Neural progenitor cell (in vitro differentiated cells): ENCODE measurements around the gene PALB2. TPM values are rescaled to one million over a fixed set of nuclear protein-coding genes. Genes with fewer than 3 reads are reported as not detected.

Experiments
- DNase-seq: peaks from one replicate; pipeline ENCODE4 v3.0.0-alpha.2; 2016; ENCODE audit warnings: low spot score
- H2AFZ ChIP-seq: fragments of 200-600 bp; sonication (generic); replicated peaks from 2 replicates; pipeline ENCODE4 v1.6.1; 2016; ENCODE audit warnings: antibody characterized with exemption
- H3F3A ChIP-seq: fragments of 200-600 bp; sonication (generic); 2 replicates; pipeline ENCODE4 v1.6.1; 2016; ENCODE audit warnings: antibody characterized with exemption, low read depth
- H3K27ac ChIP-seq: fragments of 200-600 bp; sonication (generic); 2 replicates; pipeline ENCODE4 v1.5.1; 2016; ENCODE audit warnings: mild to moderate bottlenecking
- H3K27me3 ChIP-seq: fragments of 200-600 bp; sonication (generic); 2 replicates; pipeline ENCODE4 v1.6.1; 2016; ENCODE audit warnings: mild to moderate bottlenecking, moderate library complexity
- H3K36me3 ChIP-seq: fragments of 200-600 bp; sonication (generic); 2 replicates; pipeline ENCODE4 v1.5.1; 2016
- H3K4me1 ChIP-seq: fragments of 200-600 bp; sonication (generic); 2 replicates; pipeline ENCODE4 v1.6.1; 2016; ENCODE audit warnings: mixed run types
- H3K4me2 ChIP-seq: fragments of 200-600 bp; sonication (generic); 2 replicates; pipeline ENCODE4 v1.6.1; 2016
- H3K4me3 ChIP-seq: fragments of 200-600 bp; sonication (generic); 2 replicates; pipeline ENCODE4 v1.5.1; 2016
- H3K79me2 ChIP-seq: fragments of 200-600 bp; sonication (generic); 2 replicates; pipeline ENCODE4 v1.6.1; 2016; ENCODE audit warnings: low read depth
- H3K9ac ChIP-seq: fragments of 200-600 bp; sonication (generic); 2 replicates; pipeline ENCODE4 v1.6.1; 2016
- H3K9me3 ChIP-seq: fragments of 200-600 bp; sonication (generic); 2 replicates; pipeline ENCODE4 v1.5.1; 2016; ENCODE audit warnings: low read depth
- H4K20me1 ChIP-seq: fragments of 200-600 bp; sonication (generic); 2 replicates; pipeline ENCODE4 v1.6.1; 2016; ENCODE audit warnings: low read depth
- H3K27ac Mint-ChIP-seq: 3 replicates; pipeline ENCODE4 v1.8.0; 2021; ENCODE audit warnings: mixed read lengths
- H3K27me3 Mint-ChIP-seq: 2 replicates; pipeline ENCODE4 v1.8.0; 2022; ENCODE audit warnings: low read depth, mild to moderate bottlenecking, inconsistent platforms, moderate library complexity, mixed read lengths; ENCODE audit not compliant: insufficient read depth
- H3K36me3 Mint-ChIP-seq: 3 replicates; pipeline ENCODE4 v1.8.0; 2021; ENCODE audit warnings: mixed read lengths
- H3K4me1 Mint-ChIP-seq: 3 replicates; pipeline ENCODE4 v1.8.0; 2021; ENCODE audit warnings: mixed read lengths
- H3K4me3 Mint-ChIP-seq: 3 replicates; pipeline ENCODE4 v1.8.0; 2021; ENCODE audit warnings: mild to moderate bottlenecking, moderate library complexity, mixed read lengths
- H3K9me3 Mint-ChIP-seq: 3 replicates; pipeline ENCODE4 v1.8.0; 2020; ENCODE audit warnings: mixed read lengths
- CTCF ChIP-seq: fragments of 200-600 bp; sonication (generic); IDR thresholded peaks from 2 replicates; pipeline ENCODE4 v1.5.1; 2017; ENCODE audit warnings: antibody characterized with exemption, mild to moderate bottlenecking
- EZH2 ChIP-seq: fragments of 200-600 bp; sonication (generic); IDR thresholded peaks from 2 replicates; pipeline ENCODE4 v1.6.1; 2017; ENCODE audit warnings: antibody characterized with exemption, mild to moderate bottlenecking, moderate library complexity
- EZH2phosphoT487 ChIP-seq: fragments of 200-600 bp; sonication (generic); IDR thresholded peaks from 2 replicates; pipeline ENCODE4 v1.6.1; 2017; ENCODE audit warnings: antibody characterized with exemption
- total RNA-seq: library from RNA; depleted of rRNA; stranded (reverse); fragments of >200 nt; gene quantifications from 2 replicates; pipeline ENCODE4 v1.2.3, GENCODE V29; 2015; ENCODE audit warnings: low replicate concordance

PALB2 gene
- total RNA-seq, 1 donor from 2014 or later: 23.3 TPM

- H3K9me3 ChIP-seq: no peaks in the 10 kb centered on the region
- peak overlapping the region; percentile 97 for H3K4me2 ChIP-seq
- H3K27me3 Mint-ChIP-seq: peaks cover 2% of the 10 kb centered on the region
- peaks cover 11% of the 10 kb centered on the region for H3K36me3 Mint-ChIP-seq
- H3K27me3 ChIP-seq: no peaks in the 10 kb centered on the region
- H3K36me3 ChIP-seq: peaks cover 4% of the 10 kb centered on the region
- H3K27ac Mint-ChIP-seq: peak overlapping the region; percentile 33
- H4K20me1 ChIP-seq: peaks cover 4% of the 10 kb centered on the region
- peaks cover 7% of the 10 kb centered on the region for H3F3A ChIP-seq
- DNase-seq: no peak
- peaks cover 64% of the 10 kb centered on the region for H3K79me2 ChIP-seq
- no peaks in the 10 kb centered on the region for H3K9me3 Mint-ChIP-seq
- peak overlapping the region; percentile 93 for H3K4me3 Mint-ChIP-seq
- H3K9ac ChIP-seq: peak overlapping the region; percentile 94
- H3K4me3 ChIP-seq: peak overlapping the region; percentile 87
- peaks cover 11% of the 10 kb centered on the region for H3K4me1 Mint-ChIP-seq
- TF ChIP-seq EZH2: no peak
- TF ChIP-seq CTCF: no peak
- TF ChIP-seq EZH2phosphoT487: no peak
- H3K27ac ChIP-seq: peak overlapping the region; percentile 62
- H3K4me1 ChIP-seq: peaks cover 3% of the 10 kb centered on the region
- peak overlapping the region; percentile 83 for H2AFZ ChIP-seq
Observed at GRCh38 chr16:23557779-23558702, 83.1 kb downstream of the PALB2 start.

GRCh38 chr16:23556881-23557778 lies 84.0 kb downstream of the PALB2 start, which contains the start of the genes EARS2 and UBFD1:
EARS2 (minus strand) TSS chr16:23557350; CDS start chr16:23557343, 7 bp downstream.
UBFD1 (plus strand) TSS chr16:23557727; CDS start chr16:23557743, 16 bp downstream.
- Mint-ChIP-seq H3K9me3 (no peaks in the 10 kb centered on the region), H3K4me1 (peaks cover 11% of the 10 kb centered on the region), H3K4me3 (peak within 1 kb of the TSS; percentile 93), H3K27ac (peak within 1 kb of the TSS; percentile 93), H3K27me3 (peaks cover 2% of the 10 kb centered on the region), H3K36me3 (peaks cover 7% of the 10 kb centered on the region)
- peak within 1 kb of the TSS; percentile 97 for H3K4me2 ChIP-seq
- H3K27ac ChIP-seq: peak within 1 kb of the TSS; percentile 70
- H3K9ac ChIP-seq: peak within 1 kb of the TSS; percentile 94
- H3K9me3 ChIP-seq: no peaks in the 10 kb centered on the region
- H3K4me1 ChIP-seq: peaks cover 3% of the 10 kb centered on the region
- H3K79me2 ChIP-seq: peaks cover 64% of the 10 kb centered on the region
- peaks cover 7% of the 10 kb centered on the region for H3F3A ChIP-seq
- H4K20me1 ChIP-seq: no peaks in the 10 kb centered on the region
- TF ChIP-seq CTCF (peak; percentile 74), EZH2 (peak; percentile 23), EZH2phosphoT487 (no peak)
- no peaks in the 10 kb centered on the region for H3K27me3 ChIP-seq
- peak within 1 kb of the TSS; percentile 83 for H2AFZ ChIP-seq
- H3K4me3 ChIP-seq: peak within 1 kb of the TSS; percentile 87
- peak; percentile 98 for DNase-seq
- no peaks in the 10 kb centered on the region for H3K36me3 ChIP-seq

DNA sequence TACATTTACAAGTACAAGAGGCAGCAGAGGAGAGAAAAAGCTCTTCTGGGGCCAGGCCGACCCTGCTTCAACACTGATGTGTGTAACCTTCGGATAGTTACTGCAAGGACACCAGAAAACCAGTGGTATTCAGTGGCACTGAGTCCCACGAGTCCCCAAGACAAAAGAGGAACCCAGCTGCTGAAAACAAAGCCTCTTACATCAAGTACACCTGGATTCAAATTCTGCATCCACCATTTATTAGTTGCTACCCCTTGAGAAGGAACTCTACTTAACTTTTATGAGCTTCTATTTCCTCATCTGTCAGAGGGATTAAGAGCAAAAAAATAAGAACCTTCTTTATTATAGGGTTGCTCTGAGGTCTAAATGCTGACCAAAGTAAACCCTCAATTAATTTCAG lies 86.6 kb downstream of the PALB2 start:
- Histone ChIP-seq H3K4me3 (no peak overlapping the region), H3K27me3 (no peaks in the 10 kb centered on the region), H3K27ac (no peak overlapping the region), H3K9me3 (no peaks in the 10 kb centered on the region), H3F3A (peaks cover 7% of the 10 kb centered on the region), H2AFZ (no peak overlapping the region), H3K79me2 (peaks cover 47% of the 10 kb centered on the region), H3K36me3 (no peaks in the 10 kb centered on the region), H4K20me1 (peaks cover 4% of the 10 kb centered on the region), H3K9ac (no peak overlapping the region), H3K4me1 (peaks cover 3% of the 10 kb centered on the region), H3K4me2 (no peak overlapping the region)
- Mint-ChIP-seq H3K36me3 (peaks cover 10% of the 10 kb centered on the region), H3K27ac (no peak overlapping the region), H3K27me3 (peaks cover 2% of the 10 kb centered on the region), H3K4me1 (peaks cover 11% of the 10 kb centered on the region), H3K4me3 (no peak overlapping the region), H3K9me3 (no peaks in the 10 kb centered on the region)
- no peak for DNase-seq
- no peak for TF ChIP-seq EZH2
- TF ChIP-seq CTCF: no peak
- no peak for TF ChIP-seq EZH2phosphoT487

Other genes with a start within 250 kb of the PALB2 start
- 19.1 and 21.6 TPM in 2 replicates for gene COG7, start 188.1 kb downstream of the PALB2 start, total RNA-seq
- gene GGA2, start 130.8 kb downstream of the PALB2 start, total RNA-seq: 139 and 180 TPM in 2 replicates
- 19.7 and 38.9 TPM in 2 replicates for gene EARS2, start 84.0 kb downstream of the PALB2 start, total RNA-seq
- gene UBFD1, start 83.6 kb downstream of the PALB2 start, total RNA-seq: 64.9 and 138 TPM in 2 replicates
- gene NDUFAB1, start 45.0 kb downstream of the PALB2 start, total RNA-seq: 122 and 131 TPM in 2 replicates
- 35.7 and 40.3 TPM in 2 replicates for gene DCTN5, start 156 bp upstream of the PALB2 start, total RNA-seq
- gene PLK1, start 37.6 kb upstream of the PALB2 start, total RNA-seq: 93.5 and 105 TPM in 2 replicates
- 1.8 and 3.8 TPM in 2 replicates for gene ERN2, start 71.9 kb upstream of the PALB2 start, total RNA-seq
- gene CHP2, start 113.7 kb upstream of the PALB2 start, total RNA-seq: 0.13 and 0.46 TPM in 2 replicates
- 5.0 and 9.5 TPM in 2 replicates for gene PRKCB, start 194.7 kb upstream of the PALB2 start, total RNA-seq